GM18511 (cell line): ENCODE results near the gene RNF220.
"Not testable (repeated sequence)": the region's sequence is repeated elsewhere in the genome, so short reads cannot be mapped to it uniquely, and the experiment has no call there.

Experiments
- ATAC-seq: cut with Tn5 transposase; IDR thresholded peaks from one replicate; pipeline ENCODE4 v1.9.1; 2021; ENCODE audit warnings: mild to moderate bottlenecking, moderate library complexity; ENCODE audit not compliant: unreplicated experiment

Gene RNF220

DNA sequence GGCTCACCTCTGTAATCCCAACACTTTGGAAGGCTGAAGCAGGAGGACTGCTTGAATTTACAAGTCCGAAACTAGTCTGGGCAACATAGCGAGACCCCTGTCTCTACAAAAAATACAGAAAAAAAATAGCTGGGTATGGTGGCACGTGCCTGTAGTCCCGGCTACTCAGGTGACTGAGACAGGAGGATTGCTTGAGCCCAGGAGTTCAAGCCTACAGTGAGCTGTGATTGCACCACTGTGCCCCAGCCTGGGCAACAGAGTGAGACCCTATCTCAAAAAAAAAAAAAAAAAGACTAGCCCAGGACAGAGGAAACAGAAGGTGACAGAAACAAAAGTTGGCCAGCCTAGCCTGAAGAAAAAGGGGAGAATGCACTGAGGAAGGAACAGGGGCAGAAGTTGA, 290.6 kb downstream of the RNF220 start:
- no peak for ATAC-seq

DNA sequence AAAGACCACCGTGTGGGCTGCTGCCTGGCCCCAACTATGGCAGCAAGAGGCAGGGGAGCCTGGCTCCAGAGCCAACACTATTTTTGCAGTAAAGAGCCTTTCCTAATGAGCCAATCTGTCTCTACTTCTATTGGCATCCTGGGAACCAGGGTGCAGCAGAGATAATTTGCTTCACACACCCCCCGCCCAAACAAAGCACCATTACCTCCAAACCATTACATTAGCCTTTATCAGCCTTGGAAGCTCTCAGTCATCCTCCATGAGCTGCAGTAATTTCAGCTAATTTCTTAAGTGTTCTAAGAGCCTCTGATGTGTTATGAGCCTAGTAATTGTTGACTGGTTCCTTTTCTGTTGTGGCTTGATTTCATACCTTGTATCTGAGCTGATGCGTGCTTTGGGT, 291.0 kb downstream of the RNF220 start:
- no peak for ATAC-seq

DNA sequence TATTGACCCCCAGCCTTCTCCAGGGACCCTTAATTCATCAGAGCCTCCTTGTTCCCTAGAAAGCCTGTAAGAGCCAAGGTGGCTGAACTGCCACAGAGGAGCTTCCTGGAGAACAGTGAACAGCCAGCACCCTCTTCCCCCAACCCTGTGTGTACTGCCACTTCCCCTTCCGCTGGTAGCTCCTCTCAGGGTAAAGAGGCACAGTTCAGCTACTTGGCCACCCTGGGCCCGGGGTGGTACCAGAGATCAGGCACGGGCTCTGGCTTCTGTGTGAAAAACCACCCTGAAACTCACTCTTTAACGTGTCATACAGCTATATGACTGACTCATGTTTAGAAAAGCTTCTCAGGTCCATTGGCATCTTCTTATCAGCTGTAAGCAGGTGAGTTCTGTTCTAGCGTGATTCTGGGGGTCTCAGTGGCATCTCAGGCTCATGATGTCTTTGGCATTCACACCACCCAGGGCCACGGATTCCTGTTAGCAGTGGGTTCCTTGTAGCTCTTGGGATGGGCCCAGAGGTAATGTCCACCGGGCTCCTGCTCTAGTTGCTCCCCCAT, 291.8 kb downstream of the RNF220 start:
- peak; percentile 60 for ATAC-seq

DNA sequence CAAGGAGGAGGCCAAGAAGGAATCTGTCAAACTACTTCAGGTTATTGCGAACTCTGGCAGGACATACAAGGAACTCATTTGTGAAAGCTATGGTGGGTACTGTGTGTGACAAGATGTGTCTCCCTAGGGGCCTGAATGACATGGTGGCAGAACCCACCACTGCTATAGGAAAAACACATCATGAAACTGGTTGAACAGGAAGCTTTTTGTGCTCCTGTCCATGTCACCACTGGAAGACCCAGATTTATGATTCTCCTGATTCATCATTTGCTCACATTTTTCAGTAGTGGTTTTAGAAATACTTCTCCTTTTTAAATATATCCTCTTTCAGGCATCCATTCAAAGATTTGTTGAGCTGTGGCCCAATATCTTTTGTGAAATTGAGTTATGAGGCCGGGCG, 293.1 kb downstream of the RNF220 start:
- ATAC-seq = no peak

DNA sequence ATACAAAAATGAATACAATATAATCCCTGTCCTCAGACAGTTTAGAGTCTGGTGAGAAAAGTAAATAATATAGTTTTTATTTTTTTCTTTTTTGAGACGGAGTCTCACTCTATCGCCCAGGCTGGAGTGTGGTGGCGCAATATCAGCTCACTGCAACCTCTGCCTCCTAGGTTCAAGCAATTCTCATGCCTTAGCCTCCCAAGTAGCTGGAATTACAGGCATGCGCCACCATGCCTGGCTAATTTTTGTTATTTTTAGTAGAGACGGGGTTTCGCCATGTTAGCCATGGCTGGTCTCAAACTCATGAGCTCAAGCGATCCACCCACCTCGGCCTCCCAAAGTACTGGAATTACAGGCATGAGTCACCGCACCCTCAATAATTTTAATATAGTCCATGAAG, 294.3 kb downstream of the RNF220 start:
- not testable (repeated sequence) for ATAC-seq

DNA sequence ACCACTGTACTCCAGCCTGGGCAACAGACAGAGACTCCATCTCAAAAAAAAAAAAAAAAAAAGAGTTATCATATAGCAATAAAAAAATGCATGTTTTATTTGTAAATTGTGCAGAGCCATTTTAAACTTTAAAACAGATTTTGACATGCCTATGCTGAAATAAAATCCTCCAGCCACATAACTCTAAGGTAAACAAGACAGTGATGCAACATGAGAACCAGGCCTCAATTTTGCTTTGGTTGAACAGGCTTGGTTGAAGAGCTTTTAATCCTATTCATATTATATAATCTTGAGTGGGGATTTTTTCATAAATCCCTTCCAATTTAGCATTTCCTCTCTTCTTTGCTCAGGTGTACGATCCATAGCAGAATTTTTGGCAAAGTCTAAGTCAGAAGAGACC, 295.5 kb downstream of the RNF220 start:
- no peak for ATAC-seq

DNA sequence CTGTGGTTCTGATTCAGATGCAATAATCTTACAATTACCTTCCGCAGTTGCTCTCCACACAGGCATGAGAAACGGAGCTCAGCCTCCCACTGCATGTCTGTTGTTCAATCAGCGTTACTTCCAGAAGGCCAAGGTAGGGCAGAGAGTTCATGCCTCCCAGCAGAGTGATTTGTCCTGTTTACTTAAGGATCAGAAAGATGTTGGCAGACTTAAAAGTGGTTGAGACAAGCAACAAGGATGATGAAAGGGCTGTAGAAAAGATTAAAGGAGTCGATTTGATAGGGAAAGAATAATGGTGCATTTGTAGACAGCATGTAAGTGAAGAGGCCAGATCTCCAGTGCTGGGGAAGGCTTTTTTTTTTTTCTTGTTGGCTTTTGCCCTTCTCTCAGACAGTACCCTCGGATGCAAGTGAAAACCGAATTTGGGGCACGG, 296.1 kb downstream of the RNF220 start:
- ATAC-seq = no peak
